ENCODE measurements around the gene RYK. TPM values are rescaled to one million over a fixed set of nuclear protein-coding genes. Genes with fewer than 3 reads are reported as not detected.

Gene RYK
- total and polyA plus RNA-seq, 2 donors (not counting 3 experiments of a cell fraction or from before 2014, with no cell fraction given): 23.8 to 48.3 TPM

- no peak overlapping the region for H2AFZ ChIP-seq (ENCODE audit: low read depth, low read length)
- no peak overlapping the region for H3K27ac ChIP-seq (ENCODE audit: insufficient read depth, low read depth, low read length)
- H3K4me3 ChIP-seq (replicated peaks in 1 of 3; ENCODE audit: insufficient read depth in 1 of 3, low read depth in 1 of 3, low read length in 3 of 3): no peak overlapping the region
- H3K36me3 ChIP-seq (ENCODE audit: control insufficient read depth in 2 of 2, extremely low read depth in 1 of 2, insufficient read depth in 2 of 2, low read length in 2 of 2): peaks cover 2 to 9% of the 10 kb centered on the region in 2 experiments
- H3K4me2 ChIP-seq (ENCODE audit: insufficient read depth, low read length): no peak overlapping the region
- DNase-seq (ENCODE audit: low read depth, low spot score) (no peak), FAIRE-seq (no peak)
- H3K9ac ChIP-seq (replicated peaks; ENCODE audit: extremely low read depth, insufficient read depth, low read length): no peak overlapping the region
- no peak for TF ChIP-seq GATA2 (IDR thresholded peaks at IDR 0.05; ENCODE audit: insufficient read depth, insufficient read length, low read depth, low read length)
- no peak for TF ChIP-seq JUN (IDR thresholded peaks at IDR 0.05; ENCODE audit: borderline replicate concordance, insufficient read depth, insufficient read length, low read depth)
- no peak for TF ChIP-seq MAX (IDR thresholded peaks at IDR 0.05; ENCODE audit: insufficient read depth, insufficient read length)
- no peak for TF ChIP-seq FOS (IDR thresholded peaks at IDR 0.05; ENCODE audit: borderline replicate concordance, insufficient read depth, low read length)
- no peak for TF ChIP-seq CTCF (IDR thresholded peaks at IDR 0.05; ENCODE audit: extremely low read depth in 1 of 2, insufficient read depth in 1 of 2, low read depth in 1 of 2, low read length in 2 of 2)
- H3K9me3 ChIP-seq (replicated peaks; ENCODE audit: control insufficient read depth, insufficient read depth, low read length): no peaks in the 10 kb centered on the region
- no TSS peak for BruUV-seq (replicated peaks)
- intact Hi-C loops (cut with micrococcal nuclease): no loop called here
- H3K4me1 ChIP-seq (ENCODE audit: control insufficient read depth, extremely low read depth, insufficient read depth, low read length): no peaks in the 10 kb centered on the region
- POLR2A ChIA-PET: interaction anchor here (0.6 kb wide), 1 partner anchor 34 kb away, joined by 7 read pairs; no protein-coding TSS in a partner anchor
- CTCF ChIA-PET: interaction anchor here (1.2 kb wide), 1 partner anchor 9 kb away, joined by 4 read pairs; no protein-coding TSS in a partner anchor
- dilution Hi-C loops (cut with MboI; ENCODE audit: extremely low pct_ligation_motif_present, low sequenced_read_pairs): no loop called here
- no peaks in the 10 kb centered on the region for H3K27me3 ChIP-seq (ENCODE audit: control insufficient read depth in 2 of 2, insufficient read depth in 2 of 2, low read length in 2 of 2)
- H4K20me1 ChIP-seq (replicated peaks; ENCODE audit: control insufficient read depth, extremely low read depth, insufficient read depth, low read length): no peaks in the 10 kb centered on the region
- H3K79me2 ChIP-seq (ENCODE audit: control insufficient read depth, insufficient read depth, low read length): no peaks in the 10 kb centered on the region
- no peaks in the 10 kb centered on the region for H3K9me1 ChIP-seq (replicated peaks; ENCODE audit: control insufficient read depth, extremely low read depth, insufficient read depth, low read length)
Measured at GRCh38 chr3:134155446-134155845, 95.2 kb downstream of the RYK start.

- Histone ChIP-seq H3K9ac (replicated peaks; ENCODE audit: extremely low read depth, insufficient read depth, low read length) (no peak overlapping the region), H2AFZ (ENCODE audit: low read depth, low read length) (no peak overlapping the region), H3K27ac (ENCODE audit: insufficient read depth, low read depth, low read length) (no peak overlapping the region), H3K9me3 (replicated peaks; ENCODE audit: control insufficient read depth, insufficient read depth, low read length) (no peaks in the 10 kb centered on the region), H3K9me1 (replicated peaks; ENCODE audit: control insufficient read depth, extremely low read depth, insufficient read depth, low read length) (no peaks in the 10 kb centered on the region), H3K4me1 (ENCODE audit: control insufficient read depth, extremely low read depth, insufficient read depth, low read length) (no peaks in the 10 kb centered on the region), H3K4me3 (replicated peaks in 1 of 3; ENCODE audit: insufficient read depth in 1 of 3, low read depth in 1 of 3, low read length in 3 of 3) (no peak overlapping the region), H3K36me3 (ENCODE audit: control insufficient read depth in 2 of 2, extremely low read depth in 1 of 2, insufficient read depth in 2 of 2, low read length in 2 of 2) (peaks cover 2 to 5% of the 10 kb centered on the region in 2 experiments), H3K27me3 (ENCODE audit: control insufficient read depth in 2 of 2, insufficient read depth in 2 of 2, low read length in 2 of 2) (no peaks in the 10 kb centered on the region), H3K79me2 (ENCODE audit: control insufficient read depth, insufficient read depth, low read length) (no peaks in the 10 kb centered on the region), H4K20me1 (replicated peaks; ENCODE audit: control insufficient read depth, extremely low read depth, insufficient read depth, low read length) (no peaks in the 10 kb centered on the region), H3K4me2 (ENCODE audit: insufficient read depth, low read length) (no peak overlapping the region)
- ChIA-PET CTCF (no interaction called here), POLR2A (no interaction called here)
- DNase-seq (ENCODE audit: low read depth, low spot score) (no peak), FAIRE-seq (no peak)
- BruUV-seq (replicated peaks): no TSS peak
- intact Hi-C loops (cut with micrococcal nuclease): no loop called here
- TF ChIP-seq MAX (IDR thresholded peaks at IDR 0.05; ENCODE audit: insufficient read depth, insufficient read length) (no peak), EZH2 (IDR thresholded peaks at IDR 0.05; ENCODE audit: borderline replicate concordance, low read depth, low read length, severe bottlenecking) (no peak)
- dilution Hi-C loops (cut with MboI; ENCODE audit: extremely low pct_ligation_motif_present, low sequenced_read_pairs): no loop called here
Measured at GRCh38 chr3:134153761-134154160, 96.9 kb downstream of the RYK start.

Measured in endothelial cell of umbilical vein (primary cell).